Peyer's patch (tissue), 4 donors: ENCODE results near the gene NOTCH3.

Experiments
- CTCF ChIP-seq, 6 experiments: fragments of 450-650 bp in 4 of 6; fragments of 200-600 bp in 2 of 6; sonication (generic) in 1 of 6; IDR thresholded peaks; one replicate each; pipeline ENCODE4 v1.5.1; 2017 to 2019; ENCODE audit warnings: antibody characterized with exemption in 6 of 6, mild to moderate bottlenecking in 3 of 6, moderate library complexity in 1 of 6
- POLR2A ChIP-seq, 2 donors: fragments of 450-650 bp; IDR thresholded peaks; one replicate each; pipeline ENCODE4 v1.5.1; 2017; ENCODE audit warnings: antibody characterized with exemption in 2 of 2, mild to moderate bottlenecking in 2 of 2, moderate library complexity in 2 of 2

GRCh38 chr19:15220833-15221232 is 20.0 kb upstream of the NOTCH3 start:
- TF ChIP-seq CTCF (IDR thresholded peaks at IDR 0.05) = no peak
- TF ChIP-seq POLR2A (IDR thresholded peaks at IDR 0.05) = no peak
